H9 (cell line): ENCODE measurements around the gene CDH13. TPM values are rescaled to one million over a fixed set of nuclear protein-coding genes. Genes with fewer than 3 reads are reported as not detected.

Experiments
- DNase-seq: peaks from one replicate; pipeline ENCODE4 v3.0.0-alpha.2; 2017
- H2AFZ ChIP-seq: one replicate; pipeline ENCODE4 v1.6.1; 2013; ENCODE audit warnings: mild to moderate bottlenecking, low read length, control low read depth, moderate library complexity
- H2AK5ac ChIP-seq: 2 replicates; pipeline ENCODE4 v1.6.1; 2013; ENCODE audit warnings: low read length, control low read depth, mixed read lengths; ENCODE audit not compliant: insufficient read length
- H2BK120ac ChIP-seq: one replicate; pipeline ENCODE4 v1.6.1; 2013; ENCODE audit warnings: low read depth, mild to moderate bottlenecking, low read length, control low read depth, inconsistent platforms; ENCODE audit not compliant: poor library complexity, severe bottlenecking
- H2BK12ac ChIP-seq: 2 replicates; pipeline ENCODE4 v1.6.1; 2013; ENCODE audit warnings: low read length, control low read depth, mixed read lengths, low read depth; ENCODE audit not compliant: insufficient read length
- H2BK15ac ChIP-seq: 2 replicates; pipeline ENCODE4 v1.6.1; 2013; ENCODE audit warnings: low read depth, low read length, control low read depth
- H2BK20ac ChIP-seq: one replicate; pipeline ENCODE4 v1.6.1; 2013; ENCODE audit warnings: low read depth, mild to moderate bottlenecking, low read length, control low read depth, inconsistent platforms; ENCODE audit not compliant: poor library complexity, severe bottlenecking
- H2BK5ac ChIP-seq: 2 replicates; pipeline ENCODE4 v1.6.1; 2013; ENCODE audit warnings: low read length, control low read depth, mixed read lengths; ENCODE audit not compliant: insufficient read length
- H3K14ac ChIP-seq: 2 replicates; pipeline ENCODE4 v1.6.1; 2013; ENCODE audit warnings: low read length, control low read depth; ENCODE audit not compliant: insufficient read depth
- H3K18ac ChIP-seq: 2 replicates; pipeline ENCODE4 v1.6.1; 2013; ENCODE audit warnings: low read depth, mild to moderate bottlenecking, mixed read lengths, low read length, control low read depth; ENCODE audit not compliant: insufficient read length
- H3K23ac ChIP-seq: 2 replicates; pipeline ENCODE4 v1.6.1; 2013; ENCODE audit warnings: low read length, control low read depth, mixed read lengths, low read depth; ENCODE audit not compliant: insufficient read length
- H3K23me2 ChIP-seq: 2 replicates; pipeline ENCODE4 v1.6.1; 2013; ENCODE audit warnings: low read depth, mild to moderate bottlenecking, mixed read lengths, low read length, control low read depth; ENCODE audit not compliant: insufficient read length, poor library complexity, severe bottlenecking
- H3K27ac ChIP-seq: 2 replicates; pipeline ENCODE4 v1.5.1; 2013; ENCODE audit warnings: low read length, control low read depth, mixed read lengths, low read depth; ENCODE audit not compliant: insufficient read length
- H3K27me3 ChIP-seq: 2 replicates; pipeline ENCODE4 v1.6.1; 2013; ENCODE audit warnings: low read length, control low read depth, inconsistent platforms; ENCODE audit not compliant: insufficient read depth
- H3K4ac ChIP-seq: 2 replicates; pipeline ENCODE4 v1.6.1; 2013; ENCODE audit warnings: low read depth, mild to moderate bottlenecking, control low read depth, inconsistent platforms, low read length, moderate library complexity
- H3K4me1 ChIP-seq: 2 replicates; pipeline ENCODE4 v1.6.1; 2013; ENCODE audit warnings: low read length, control low read depth, inconsistent platforms; ENCODE audit not compliant: insufficient read depth
- H3K4me2 ChIP-seq: 2 replicates; pipeline ENCODE4 v1.6.1; 2013; ENCODE audit warnings: low read length, control low read depth, mixed read lengths; ENCODE audit not compliant: insufficient read length, insufficient read depth
- H3K56ac ChIP-seq: 2 replicates; pipeline ENCODE4 v1.6.1; 2013; ENCODE audit warnings: low read depth, mild to moderate bottlenecking, mixed read lengths, low read length, control low read depth; ENCODE audit not compliant: insufficient read length
- H3K79me1 ChIP-seq: 2 replicates; pipeline ENCODE4 v1.6.1; 2013; ENCODE audit warnings: low read depth, mild to moderate bottlenecking, moderate library complexity, low read length, control low read depth, inconsistent platforms; ENCODE audit not compliant: insufficient read depth, poor library complexity, severe bottlenecking
- H3K79me2 ChIP-seq: 2 replicates; pipeline ENCODE4 v1.6.1; 2013; ENCODE audit warnings: low read length, control low read depth, inconsistent platforms; ENCODE audit not compliant: insufficient read depth
- H3K9ac ChIP-seq: 2 replicates; pipeline ENCODE4 v1.6.1; 2013; ENCODE audit warnings: low read length, control low read depth, mixed read lengths; ENCODE audit not compliant: insufficient read length; ENCODE audit errors: extremely low read depth
- H3K9me3 ChIP-seq: one replicate; pipeline ENCODE4 v1.6.1; 2013; ENCODE audit warnings: low read depth, low read length, inconsistent platforms; ENCODE audit not compliant: control insufficient read depth
- H3T11ph ChIP-seq: one replicate; pipeline ENCODE4 v1.6.1; 2013; ENCODE audit warnings: mild to moderate bottlenecking, low read length, control low read depth, inconsistent platforms
- H4K20me1 ChIP-seq: one replicate; pipeline ENCODE4 v1.6.1; 2013; ENCODE audit not compliant: control insufficient read depth, insufficient read length, insufficient read depth
- H4K5ac ChIP-seq: 2 replicates; pipeline ENCODE4 v1.6.1; 2013; ENCODE audit warnings: low read depth, mild to moderate bottlenecking, mixed read lengths, low read length, control low read depth; ENCODE audit not compliant: insufficient read length
- H4K8ac ChIP-seq: replicated peaks from 2 replicates; pipeline ENCODE4 v1.6.1; 2013; ENCODE audit warnings: low read length, control low read depth, mixed read lengths, low read depth; ENCODE audit not compliant: insufficient read length
- H4K91ac ChIP-seq: 2 replicates; pipeline ENCODE4 v1.6.1; 2013; ENCODE audit warnings: low read depth, mild to moderate bottlenecking, moderate library complexity, mixed read lengths, low read length, control low read depth; ENCODE audit not compliant: insufficient read length
- H3K27ac Mint-ChIP-seq, 3 experiments: 2 replicates in 2 of 3; 3 replicates in 1 of 3; pipeline ENCODE4 v1.8.0; 2020 to 2021; ENCODE audit warnings: mixed read lengths in 3 of 3, mild to moderate bottlenecking in 1 of 3, moderate library complexity in 1 of 3
- H3K27me3 Mint-ChIP-seq: 2 replicates; pipeline ENCODE4 v1.8.0; 2021; ENCODE audit warnings: low read depth, mild to moderate bottlenecking, moderate library complexity, mixed read lengths
- H3K36me3 Mint-ChIP-seq, 3 experiments: 2 replicates in 2 of 3; 3 replicates in 1 of 3; pipeline ENCODE4 v1.8.0; 2020 to 2021; ENCODE audit warnings: low read depth in 3 of 3, mixed read lengths in 3 of 3; ENCODE audit not compliant: insufficient read depth in 1 of 3
- H3K4me1 Mint-ChIP-seq, 2 experiments: 2 replicates each; pipeline ENCODE4 v1.8.0; 2020; ENCODE audit warnings: mixed read lengths in 2 of 2
- H3K4me3 Mint-ChIP-seq, 2 experiments: 2 replicates in 1 of 2; 3 replicates in 1 of 2; pipeline ENCODE4 v1.8.0; 2020 to 2021; ENCODE audit warnings: mild to moderate bottlenecking in 2 of 2, mixed read lengths in 2 of 2, moderate library complexity in 1 of 2
- H3K9me3 Mint-ChIP-seq, 2 experiments: 2 replicates in 1 of 2; 3 replicates in 1 of 2; pipeline ENCODE4 v1.8.0; 2020; ENCODE audit warnings: mild to moderate bottlenecking in 2 of 2, mixed read lengths in 2 of 2, moderate library complexity in 1 of 2
- WGBS: extraction: QIAGEN DNeasy Blood & Tissue Kit; methylation state at CpG from one replicate; pipeline ENCODE4 v1.1.7; 2013; ENCODE audit warnings: missing lambda C conversion rate, low lambda C conversion rate, mixed read lengths; ENCODE audit not compliant: insufficient read length; ENCODE audit errors: extremely low coverage; 5-methylcytosine and 5-hydroxymethylcytosine counted together
- total RNA-seq: library from RNA; stranded (reverse); gene quantifications from 2 replicates; pipeline ENCODE4 v1.2.1, GENCODE V29; 2021
- TF ChIP-seq, protein P1 (sequence below): fragments of 200-600 bp; sonication (generic); conservative IDR thresholded peaks from 3 replicates; pipeline ENCODE4 v1.8.0; 2021; ENCODE audit warnings: antibody characterized with exemption, mild to moderate bottlenecking

Gene CDH13
- total RNA-seq, 1 experiment from 2014 or later: 1.5 TPM

DNA sequence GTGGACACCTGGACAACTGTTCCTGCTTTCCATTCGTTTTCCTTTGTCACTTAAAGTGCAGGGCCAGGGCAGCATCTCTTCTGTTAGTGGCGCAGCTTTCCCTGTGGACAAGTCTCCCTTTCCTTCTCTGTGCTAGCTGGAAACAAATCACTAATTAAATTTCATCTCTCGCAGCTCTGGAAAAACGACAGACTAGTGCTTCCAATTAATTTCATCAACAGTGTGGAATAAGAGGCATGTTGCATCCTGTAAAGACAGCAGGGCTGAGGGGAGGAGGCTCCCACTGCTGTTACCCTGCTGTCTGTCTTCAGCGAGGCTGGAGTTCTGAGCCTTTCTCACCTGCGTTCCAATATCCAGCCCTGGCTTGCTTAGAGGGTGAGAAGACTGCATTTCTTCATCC lies 828.9 kb downstream of the CDH13 start:
- H3K27ac Mint-ChIP-seq: no peak overlapping the region; a peak in 1 of 7 replicates
- Histone ChIP-seq H2AK5ac (no peak overlapping the region), H3K4me1 (no peaks in the 10 kb centered on the region), H3K4ac (no peak overlapping the region), H3K23ac (no peak overlapping the region), H3K27ac (no peak overlapping the region), H3T11ph (no peak overlapping the region), H3K18ac (no peak overlapping the region), H3K9ac (no peak overlapping the region), H2BK5ac (no peak overlapping the region), H2BK15ac (no peak overlapping the region), H4K5ac (no peak overlapping the region), H2BK12ac (no peak overlapping the region), H3K27me3 (no peaks in the 10 kb centered on the region), H4K8ac (no peak overlapping the region), H2AFZ (no peak overlapping the region), H4K91ac (no peak overlapping the region), H3K56ac (no peak overlapping the region), H3K23me2 (no peaks in the 10 kb centered on the region), H3K14ac (no peak overlapping the region), H3K4me2 (no peak overlapping the region), H4K20me1 (no peaks in the 10 kb centered on the region), H3K9me3 (no peaks in the 10 kb centered on the region), H3K79me2 (no peaks in the 10 kb centered on the region), H3K79me1 (no peaks in the 10 kb centered on the region), H2BK20ac (no peak overlapping the region), H2BK120ac (no peak overlapping the region)
- TF ChIP-seq, protein P1, sequence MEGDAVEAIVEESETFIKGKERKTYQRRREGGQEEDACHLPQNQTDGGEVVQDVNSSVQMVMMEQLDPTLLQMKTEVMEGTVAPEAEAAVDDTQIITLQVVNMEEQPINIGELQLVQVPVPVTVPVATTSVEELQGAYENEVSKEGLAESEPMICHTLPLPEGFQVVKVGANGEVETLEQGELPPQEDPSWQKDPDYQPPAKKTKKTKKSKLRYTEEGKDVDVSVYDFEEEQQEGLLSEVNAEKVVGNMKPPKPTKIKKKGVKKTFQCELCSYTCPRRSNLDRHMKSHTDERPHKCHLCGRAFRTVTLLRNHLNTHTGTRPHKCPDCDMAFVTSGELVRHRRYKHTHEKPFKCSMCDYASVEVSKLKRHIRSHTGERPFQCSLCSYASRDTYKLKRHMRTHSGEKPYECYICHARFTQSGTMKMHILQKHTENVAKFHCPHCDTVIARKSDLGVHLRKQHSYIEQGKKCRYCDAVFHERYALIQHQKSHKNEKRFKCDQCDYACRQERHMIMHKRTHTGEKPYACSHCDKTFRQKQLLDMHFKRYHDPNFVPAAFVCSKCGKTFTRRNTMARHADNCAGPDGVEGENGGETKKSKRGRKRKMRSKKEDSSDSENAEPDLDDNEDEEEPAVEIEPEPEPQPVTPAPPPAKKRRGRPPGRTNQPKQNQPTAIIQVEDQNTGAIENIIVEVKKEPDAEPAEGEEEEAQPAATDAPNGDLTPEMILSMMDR: no peak
- no CpG with 5 or more reads among the region's 6 CpGs for WGBS
- no peaks in the 10 kb centered on the region for H3K9me3 Mint-ChIP-seq
- no peak overlapping the region for H3K4me3 Mint-ChIP-seq
- H3K4me1 Mint-ChIP-seq: no peaks in the 10 kb centered on the region
- peaks cover 2% of the 10 kb centered on the region; the same call in 1 of the 2 replicates for H3K27me3 Mint-ChIP-seq
- DNase-seq: no peak
- no peaks in the 10 kb centered on the region for H3K36me3 Mint-ChIP-seq
